GM12873 (cell line): Measurements from ENCODE around the gene ATXN1.

ENCODE experiments used
- TF ChIP-seq, protein P1 (sequence below): IDR thresholded peaks from 2 replicates; pipeline ENCODE4 v1.5.1; 2012; ENCODE audit warnings: low read depth, mild to moderate bottlenecking, moderate library complexity, low read length, control low read depth; ENCODE audit not compliant: insufficient read depth; ENCODE audit errors: missing control alignments

The ATXN1 gene

DNA sequence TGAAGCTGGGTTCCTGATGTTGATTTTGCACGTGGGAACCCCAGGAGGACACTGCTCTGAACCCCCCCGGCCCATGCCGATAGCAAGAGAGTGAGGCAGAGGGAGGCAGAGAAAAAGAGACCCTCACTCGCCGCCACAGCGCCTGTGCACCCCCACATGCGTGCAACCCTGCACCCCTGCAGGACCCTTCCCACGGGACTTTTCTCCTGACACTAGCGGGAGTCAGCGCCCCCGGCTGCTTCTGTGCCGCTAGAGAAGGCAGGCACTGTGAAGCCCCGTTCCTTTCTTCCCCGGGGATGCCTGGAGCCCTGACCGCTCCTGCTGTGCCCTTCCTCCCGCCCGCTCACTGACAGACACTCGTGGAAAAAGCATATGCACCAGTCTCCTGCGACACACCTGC, 455.5 kb downstream of the ATXN1 start:
- TF ChIP-seq, protein P1, sequence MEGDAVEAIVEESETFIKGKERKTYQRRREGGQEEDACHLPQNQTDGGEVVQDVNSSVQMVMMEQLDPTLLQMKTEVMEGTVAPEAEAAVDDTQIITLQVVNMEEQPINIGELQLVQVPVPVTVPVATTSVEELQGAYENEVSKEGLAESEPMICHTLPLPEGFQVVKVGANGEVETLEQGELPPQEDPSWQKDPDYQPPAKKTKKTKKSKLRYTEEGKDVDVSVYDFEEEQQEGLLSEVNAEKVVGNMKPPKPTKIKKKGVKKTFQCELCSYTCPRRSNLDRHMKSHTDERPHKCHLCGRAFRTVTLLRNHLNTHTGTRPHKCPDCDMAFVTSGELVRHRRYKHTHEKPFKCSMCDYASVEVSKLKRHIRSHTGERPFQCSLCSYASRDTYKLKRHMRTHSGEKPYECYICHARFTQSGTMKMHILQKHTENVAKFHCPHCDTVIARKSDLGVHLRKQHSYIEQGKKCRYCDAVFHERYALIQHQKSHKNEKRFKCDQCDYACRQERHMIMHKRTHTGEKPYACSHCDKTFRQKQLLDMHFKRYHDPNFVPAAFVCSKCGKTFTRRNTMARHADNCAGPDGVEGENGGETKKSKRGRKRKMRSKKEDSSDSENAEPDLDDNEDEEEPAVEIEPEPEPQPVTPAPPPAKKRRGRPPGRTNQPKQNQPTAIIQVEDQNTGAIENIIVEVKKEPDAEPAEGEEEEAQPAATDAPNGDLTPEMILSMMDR = no peak

DNA sequence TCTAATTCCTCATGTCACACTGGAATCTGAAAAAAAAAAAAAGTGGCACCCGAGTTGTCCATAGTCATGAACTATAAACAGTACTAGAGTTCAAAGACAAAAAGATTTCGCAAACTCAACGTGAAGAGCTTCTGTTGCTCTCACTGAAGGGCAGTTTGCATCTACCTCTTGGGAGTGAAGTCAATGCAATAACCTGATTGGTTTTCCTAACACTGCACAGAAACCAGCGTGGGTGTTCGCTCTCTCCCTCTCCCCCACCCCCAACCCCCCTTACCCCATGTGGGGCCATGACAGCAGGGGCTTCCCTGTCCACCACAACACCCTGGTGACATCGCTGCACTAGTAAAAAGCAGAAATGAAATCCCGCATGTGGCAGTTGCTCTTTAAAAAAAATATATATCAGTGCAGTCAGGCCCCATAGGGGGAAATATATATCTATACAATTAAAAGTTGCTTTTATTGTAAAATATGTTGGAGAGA, 456.0 kb downstream of the ATXN1 start:
- TF ChIP-seq, protein P1 = no peak

DNA sequence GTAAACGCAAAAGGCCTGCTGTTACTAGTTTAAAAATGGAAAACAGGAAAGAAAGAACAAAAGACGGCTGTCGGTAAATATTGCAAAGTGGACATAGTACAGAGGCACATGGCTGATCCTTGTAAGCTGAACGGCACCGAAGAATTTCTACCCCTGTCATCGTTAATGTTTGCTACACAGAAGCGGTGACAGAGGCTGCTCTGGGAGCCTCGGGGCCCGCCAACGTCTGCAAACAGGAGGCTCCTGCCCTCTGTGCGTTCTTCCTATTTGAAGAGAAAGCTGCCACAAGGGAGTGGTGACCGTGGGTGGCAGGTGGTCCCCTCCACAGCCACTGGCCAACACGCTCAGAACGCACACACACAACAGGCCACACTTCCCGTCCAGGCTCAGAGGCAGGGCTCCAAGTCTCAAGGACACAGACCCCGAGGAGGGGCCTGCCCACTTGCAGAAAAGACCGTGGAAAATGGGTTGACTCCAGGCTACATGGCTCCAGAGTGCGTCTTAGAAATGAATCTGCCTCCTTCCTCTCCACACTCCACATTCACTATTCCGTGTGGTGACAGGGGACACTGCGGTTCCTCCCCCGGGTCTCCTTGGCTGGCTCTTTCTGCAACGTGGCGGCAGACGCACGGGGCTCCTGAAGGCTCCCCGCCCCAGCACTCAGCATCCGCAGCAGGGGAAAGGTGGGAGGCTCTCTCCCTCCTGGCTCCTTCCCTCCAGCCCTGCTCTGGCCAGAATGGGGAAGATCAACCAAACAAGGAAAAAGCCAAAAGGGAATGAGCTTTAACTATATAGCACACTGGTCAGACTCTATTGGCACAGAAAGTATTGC, 458.3 kb downstream of the ATXN1 start:
- TF ChIP-seq, protein P1 = no peak

DNA sequence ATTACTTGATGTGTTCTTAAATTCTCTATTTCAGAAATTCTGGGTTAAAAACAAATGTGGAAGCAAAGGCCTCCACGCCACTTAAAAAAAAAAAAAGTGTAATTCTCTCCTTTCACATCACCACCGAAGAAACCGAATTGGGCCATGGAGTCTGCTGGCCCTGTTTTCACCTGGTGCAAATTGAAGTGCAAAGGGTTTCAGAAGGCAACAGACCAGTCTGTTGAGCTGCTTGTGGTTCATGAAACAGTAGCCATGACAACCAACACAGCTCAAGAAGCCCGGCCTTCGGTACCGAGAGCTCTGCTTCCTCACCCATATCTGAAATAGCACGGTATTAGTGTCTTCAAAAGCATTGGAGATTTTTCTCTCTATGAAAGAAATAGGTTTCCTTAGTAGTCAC, 459.7 kb downstream of the ATXN1 start:
- TF ChIP-seq, protein P1 = no peak

DNA sequence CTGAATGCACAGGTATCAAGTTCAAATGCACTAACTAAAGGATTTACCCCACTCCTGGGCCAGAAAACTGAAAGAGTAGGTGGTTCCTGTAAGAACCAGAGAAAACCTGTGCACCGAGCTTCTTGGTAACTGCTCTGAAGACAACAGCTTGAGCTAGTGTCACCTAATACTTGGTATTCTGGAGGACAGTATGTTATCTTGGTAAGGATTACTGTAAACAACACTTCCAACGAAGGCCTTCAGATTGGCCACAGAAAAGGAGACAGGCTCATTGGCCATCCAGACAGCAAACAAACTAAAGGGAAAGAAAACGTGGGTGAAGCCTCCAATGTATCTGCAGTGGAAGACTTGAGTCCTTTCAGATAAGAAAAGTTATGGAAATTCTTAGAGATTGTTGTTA, 461.4 kb downstream of the ATXN1 start:
- TF ChIP-seq, protein P1 = no peak

DNA sequence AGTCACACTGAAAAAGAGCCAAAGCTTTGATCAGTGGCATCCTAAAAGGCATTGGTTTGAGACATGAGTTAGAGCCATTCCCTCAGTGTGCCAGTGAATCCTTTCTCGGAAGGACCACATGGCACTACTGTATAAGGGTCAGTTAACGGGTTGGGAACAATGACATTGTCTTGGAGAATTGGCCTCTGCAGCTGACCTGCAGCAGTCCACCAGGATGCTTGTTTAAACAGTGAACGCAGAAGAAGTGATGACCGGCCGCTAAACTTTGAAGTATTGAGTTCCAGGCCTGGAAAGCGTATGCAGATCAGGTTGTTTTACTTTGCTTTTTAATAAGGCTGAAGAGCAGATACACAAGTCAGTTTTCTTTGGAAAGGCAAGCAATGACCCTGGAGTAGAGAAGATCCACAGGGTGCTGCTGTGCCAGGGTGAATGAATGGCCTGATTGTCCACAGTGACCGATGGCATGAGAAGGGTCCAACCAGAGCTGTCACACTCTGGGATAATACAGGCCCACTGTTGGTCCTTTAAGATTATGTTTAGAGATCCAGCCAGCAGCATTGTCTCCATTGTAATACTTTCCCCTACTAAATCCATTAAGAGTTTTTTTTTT, 465.1 kb downstream of the ATXN1 start:
- TF ChIP-seq, protein P1 = no peak

DNA sequence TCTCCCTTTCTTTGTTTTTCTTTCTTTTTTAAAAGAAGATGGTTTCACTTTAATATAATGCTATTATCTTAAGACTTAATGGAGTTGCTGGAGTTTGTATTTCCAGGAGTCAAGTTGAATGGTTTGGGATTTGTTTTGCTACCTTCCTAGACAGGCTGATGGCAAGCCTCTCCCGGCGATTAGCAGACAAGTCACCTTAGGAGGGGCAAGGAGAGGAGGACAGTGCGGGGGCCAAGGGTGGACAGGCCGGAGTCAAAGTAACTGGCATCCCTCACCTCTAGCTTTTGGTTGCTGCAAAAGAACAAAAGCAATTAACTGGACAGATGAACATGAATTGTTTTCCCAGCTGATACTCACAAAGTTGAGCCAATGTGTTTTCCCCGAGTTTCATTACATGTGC, 465.8 kb downstream of the ATXN1 start:
- TF ChIP-seq, protein P1 = no peak
